Smooth muscle cell (in vitro differentiated cells): ENCODE measurements around the gene DNASE1L2. TPM values are rescaled to one million over a fixed set of nuclear protein-coding genes. Genes with fewer than 3 reads are reported as not detected.

Experiments
- DNase-seq: peaks from one replicate; lab custom pipeline; 2025; ENCODE audit not compliant: unreplicated experiment; lab: John Stamatoyannopoulos, UW
- H2AFZ ChIP-seq: fragments of 200-600 bp; sonication (generic); 2 replicates; pipeline ENCODE4 v1.6.0; 2016; ENCODE audit warnings: antibody characterized with exemption, low read depth, mild to moderate bottlenecking
- H3F3A ChIP-seq: fragments of 200-600 bp; sonication (generic); 2 replicates; pipeline ENCODE4 v1.6.0; 2017; ENCODE audit warnings: antibody characterized with exemption, low read depth
- H3K27ac ChIP-seq: fragments of 200-600 bp; sonication (generic); 2 replicates; pipeline ENCODE4 v1.5.1; 2016; ENCODE audit warnings: low read depth, mild to moderate bottlenecking
- H3K27me3 ChIP-seq: fragments of 200-600 bp; sonication (generic); 2 replicates; pipeline ENCODE4 v1.6.1; 2016; ENCODE audit warnings: low read depth, mild to moderate bottlenecking
- H3K36me3 ChIP-seq: fragments of 200-600 bp; sonication (generic); 2 replicates; pipeline ENCODE4 v1.5.1; 2016; ENCODE audit warnings: low read depth
- H3K4me1 ChIP-seq: fragments of 200-600 bp; sonication (generic); 2 replicates; pipeline ENCODE4 v1.5.1; 2016; ENCODE audit warnings: low read depth
- H3K4me2 ChIP-seq: fragments of 200-600 bp; sonication (generic); 2 replicates; pipeline ENCODE4 v1.6.0; 2016; ENCODE audit warnings: mild to moderate bottlenecking
- H3K4me3 ChIP-seq: fragments of 200-600 bp; sonication (generic); 2 replicates; pipeline ENCODE4 v1.5.1; 2016; ENCODE audit warnings: mild to moderate bottlenecking
- H3K79me2 ChIP-seq: fragments of 200-600 bp; sonication (generic); 2 replicates; pipeline ENCODE4 v1.6.0; 2016; ENCODE audit warnings: low read depth, mild to moderate bottlenecking
- H3K9ac ChIP-seq: fragments of 200-600 bp; sonication (generic); 2 replicates; pipeline ENCODE4 v1.6.0; 2016; ENCODE audit warnings: low read depth
- H3K9me3 ChIP-seq: fragments of 200-600 bp; sonication (generic); replicated peaks from 2 replicates; pipeline ENCODE4 v1.5.1; 2016; ENCODE audit warnings: low read depth
- H4K20me1 ChIP-seq: fragments of 200-600 bp; sonication (generic); 2 replicates; pipeline ENCODE4 v1.6.0; 2016; ENCODE audit warnings: low read depth
- WGBS: methylation state at CpG from one replicate; pipeline ENCODE4 v1.1.7; 2016; ENCODE audit warnings: low lambda C conversion rate; 5-methylcytosine and 5-hydroxymethylcytosine counted together
- polyA plus RNA-seq: library from polyadenylated mRNA; unstranded; fragments of >200 nt; fragmentation: Nextera tagmentation; extraction: Ambion mirVana; gene quantifications from 2 replicates; pipeline ENCODE4 v1.2.1, GENCODE V29; 2016
- total RNA-seq: library from RNA; depleted of rRNA; stranded (reverse); fragments of >200 nt; gene quantifications from 2 replicates; pipeline ENCODE4 v1.2.3, GENCODE V29; 2014
- TF ChIP-seq, protein P1 (sequence below): fragments of 200-600 bp; sonication (generic); IDR thresholded peaks from 2 replicates; pipeline ENCODE4 v1.5.1; 2017; ENCODE audit warnings: borderline replicate concordance, mild to moderate bottlenecking, antibody characterized with exemption; ENCODE audit not compliant: insufficient read depth, poor library complexity, severe bottlenecking

DNASE1L2 gene
- total and polyA plus RNA-seq, 2 experiments from 2014 or later, result 0.13 to 0.25 TPM

DNA sequence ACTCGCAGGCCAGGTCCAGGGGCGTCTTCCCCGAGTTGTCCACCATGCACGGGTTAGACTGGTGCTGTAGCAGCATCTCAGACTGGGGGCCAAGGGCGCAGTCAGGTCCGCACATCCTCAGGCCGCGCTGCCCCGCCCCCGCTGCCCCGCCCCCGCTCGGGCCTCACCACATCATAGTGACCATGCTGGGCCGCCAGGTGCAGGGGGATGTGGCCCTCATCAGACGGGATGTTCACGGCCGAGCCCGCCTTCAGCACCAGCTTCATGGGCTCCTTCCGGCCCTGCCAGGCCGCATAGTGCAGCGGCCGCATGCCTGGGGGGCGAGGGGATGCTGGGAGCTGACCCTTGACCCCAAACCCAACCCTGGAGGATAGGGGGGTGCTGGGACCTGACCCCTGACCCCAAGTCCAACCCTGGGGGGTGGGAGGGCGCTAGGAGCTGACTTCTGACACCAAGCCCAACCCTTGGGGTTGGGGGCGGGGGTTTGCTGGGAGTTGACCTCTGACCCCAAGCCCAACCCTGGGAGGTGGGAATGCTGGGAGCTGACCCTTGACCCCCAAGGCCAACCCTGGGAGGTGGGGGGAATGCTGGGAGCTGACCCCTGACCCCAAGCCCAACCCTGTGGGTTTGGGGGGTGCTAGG lies 46.9 kb upstream of the DNASE1L2 start:
- H3K9ac ChIP-seq, result no peak overlapping the region
- TF ChIP-seq, protein P1, sequence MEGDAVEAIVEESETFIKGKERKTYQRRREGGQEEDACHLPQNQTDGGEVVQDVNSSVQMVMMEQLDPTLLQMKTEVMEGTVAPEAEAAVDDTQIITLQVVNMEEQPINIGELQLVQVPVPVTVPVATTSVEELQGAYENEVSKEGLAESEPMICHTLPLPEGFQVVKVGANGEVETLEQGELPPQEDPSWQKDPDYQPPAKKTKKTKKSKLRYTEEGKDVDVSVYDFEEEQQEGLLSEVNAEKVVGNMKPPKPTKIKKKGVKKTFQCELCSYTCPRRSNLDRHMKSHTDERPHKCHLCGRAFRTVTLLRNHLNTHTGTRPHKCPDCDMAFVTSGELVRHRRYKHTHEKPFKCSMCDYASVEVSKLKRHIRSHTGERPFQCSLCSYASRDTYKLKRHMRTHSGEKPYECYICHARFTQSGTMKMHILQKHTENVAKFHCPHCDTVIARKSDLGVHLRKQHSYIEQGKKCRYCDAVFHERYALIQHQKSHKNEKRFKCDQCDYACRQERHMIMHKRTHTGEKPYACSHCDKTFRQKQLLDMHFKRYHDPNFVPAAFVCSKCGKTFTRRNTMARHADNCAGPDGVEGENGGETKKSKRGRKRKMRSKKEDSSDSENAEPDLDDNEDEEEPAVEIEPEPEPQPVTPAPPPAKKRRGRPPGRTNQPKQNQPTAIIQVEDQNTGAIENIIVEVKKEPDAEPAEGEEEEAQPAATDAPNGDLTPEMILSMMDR, result no peak
- 95% methylated on average over 21 of the region's 25 CpGs for WGBS
- H3K4me2 ChIP-seq, result no peak overlapping the region
- no peaks in the 10 kb centered on the region for H3F3A ChIP-seq
- H3K27me3 ChIP-seq, result no peaks in the 10 kb centered on the region
- H3K27ac ChIP-seq, result no peak overlapping the region
- H2AFZ ChIP-seq, result no peak overlapping the region
- no peaks in the 10 kb centered on the region for H3K9me3 ChIP-seq
- DNase-seq, result no peak
- H4K20me1 ChIP-seq, result no peaks in the 10 kb centered on the region
- H3K4me1 ChIP-seq, result no peaks in the 10 kb centered on the region
- no peak overlapping the region for H3K4me3 ChIP-seq
- H3K79me2 ChIP-seq, result no peaks in the 10 kb centered on the region
- no peaks in the 10 kb centered on the region for H3K36me3 ChIP-seq

DNA sequence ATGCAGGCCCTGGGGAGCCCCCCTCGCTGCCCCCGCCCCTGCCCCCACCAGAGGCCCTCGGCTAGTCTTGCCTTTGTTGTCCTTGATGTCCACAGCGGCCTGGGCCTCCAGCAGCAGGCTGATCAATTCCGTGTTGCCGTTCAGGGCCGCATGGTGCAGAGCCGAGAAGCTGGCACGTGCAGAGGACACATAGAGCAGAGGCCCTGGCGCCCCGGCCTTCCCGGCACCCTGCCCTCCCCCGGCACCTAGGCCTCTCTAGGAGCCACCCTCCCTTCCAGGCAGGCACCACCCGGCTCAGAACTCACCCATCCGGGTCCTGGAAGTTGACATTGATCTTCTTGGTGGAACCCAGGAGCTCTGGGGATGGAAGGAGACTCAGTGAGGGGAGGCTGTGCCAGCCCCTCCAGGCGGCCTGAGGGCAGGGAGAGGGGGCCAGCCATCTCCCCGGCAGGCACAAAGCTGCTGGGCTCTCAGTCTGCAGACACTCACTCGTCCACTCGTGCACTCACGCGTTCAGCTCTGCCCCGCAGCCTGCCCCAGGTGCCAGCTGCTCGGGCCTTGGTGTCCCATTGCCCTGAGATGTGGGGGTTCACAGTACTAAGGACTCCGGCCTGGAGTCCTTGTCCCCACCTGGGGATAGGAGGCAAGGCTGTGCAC lies 46.1 kb upstream of the DNASE1L2 start:
- H3F3A ChIP-seq, result no peaks in the 10 kb centered on the region
- 80% methylated on average over 16 of the region's 24 CpGs for WGBS
- H3K36me3 ChIP-seq, result no peaks in the 10 kb centered on the region
- H3K27ac ChIP-seq, result no peak overlapping the region
- no peak overlapping the region for H3K4me2 ChIP-seq
- H2AFZ ChIP-seq, result no peak overlapping the region
- no peaks in the 10 kb centered on the region for H4K20me1 ChIP-seq
- H3K27me3 ChIP-seq, result peaks cover 6% of the 10 kb centered on the region
- no peaks in the 10 kb centered on the region for H3K9me3 ChIP-seq
- H3K4me3 ChIP-seq, result no peak overlapping the region
- no peak for DNase-seq
- no peak overlapping the region for H3K9ac ChIP-seq
- H3K4me1 ChIP-seq, result no peaks in the 10 kb centered on the region
- no peaks in the 10 kb centered on the region for H3K79me2 ChIP-seq
- TF ChIP-seq, protein P1, result no peak

DNA sequence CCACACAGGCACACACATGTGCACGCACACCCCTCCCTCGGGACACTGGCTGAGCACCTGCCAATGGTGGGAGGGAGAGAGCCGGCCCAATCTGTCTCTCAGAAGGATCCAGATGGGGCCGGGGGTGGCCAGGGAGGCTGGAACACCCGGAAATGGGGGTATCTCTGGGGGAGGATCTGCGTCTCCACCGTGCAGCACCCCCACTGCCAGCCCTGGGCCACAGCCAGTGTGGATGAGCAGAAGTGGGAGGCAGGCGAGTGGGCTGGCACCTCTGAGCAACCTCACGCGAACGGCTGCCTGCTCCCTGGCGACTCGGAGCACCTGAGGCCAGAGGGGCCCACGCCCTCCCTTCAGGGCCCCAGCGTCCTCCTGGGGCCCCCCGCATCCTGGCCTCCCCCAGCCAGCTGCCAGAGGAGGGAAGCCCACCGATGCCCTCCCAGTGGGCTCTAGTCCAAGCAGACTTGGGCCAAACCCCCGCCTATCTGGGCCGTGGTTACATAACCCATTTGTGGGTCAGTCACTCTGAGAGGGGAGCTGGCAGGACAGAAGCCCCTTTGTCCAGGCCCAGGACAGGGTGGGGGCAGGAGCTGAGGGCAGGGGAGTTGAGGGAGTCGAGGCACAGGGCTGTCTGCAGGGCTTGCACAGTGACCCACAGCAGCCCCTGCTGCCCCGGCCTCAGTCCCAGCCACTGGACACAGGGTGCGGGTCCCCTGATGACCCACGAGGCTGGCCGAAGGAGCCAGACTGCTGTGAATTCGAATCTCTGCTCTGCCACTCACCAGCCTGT lies 45.4 kb upstream of the DNASE1L2 start:
- no peak overlapping the region for H3K4me2 ChIP-seq
- no peaks in the 10 kb centered on the region for H3K9me3 ChIP-seq
- H3K9ac ChIP-seq, result no peak overlapping the region
- no peak overlapping the region for H3K27ac ChIP-seq
- no peak for DNase-seq
- TF ChIP-seq, protein P1, result no peak
- no peak overlapping the region for H2AFZ ChIP-seq
- H3K79me2 ChIP-seq, result no peaks in the 10 kb centered on the region
- no peaks in the 10 kb centered on the region for H4K20me1 ChIP-seq
- no peaks in the 10 kb centered on the region for H3K4me1 ChIP-seq
- peaks cover 13% of the 10 kb centered on the region for H3K27me3 ChIP-seq
- H3K4me3 ChIP-seq, result no peak overlapping the region
- 89% methylated on average over 22 of the region's 25 CpGs for WGBS
- no peaks in the 10 kb centered on the region for H3K36me3 ChIP-seq
- no peaks in the 10 kb centered on the region for H3F3A ChIP-seq
